HG02759 (cell line): ENCODE results near the gene SULT1C3.

Source experiments
- ATAC-seq: cut with Tn5 transposase; IDR thresholded peaks from one replicate; pipeline ENCODE4 v1.9.1; 2021; ENCODE audit warnings: mild to moderate bottlenecking, moderate library complexity; ENCODE audit not compliant: unreplicated experiment

SULT1C3 gene

GRCh38 chr2:108301558-108301957 is 61.8 kb downstream of the SULT1C3 start:
- no peak for ATAC-seq

GRCh38 chr2:108304975-108305374 is 65.2 kb downstream of the SULT1C3 start:
- peak; percentile 77 for ATAC-seq

GRCh38 chr2:108305901-108306300 is 66.1 kb downstream of the SULT1C3 start:
- no peak for ATAC-seq

DNA sequence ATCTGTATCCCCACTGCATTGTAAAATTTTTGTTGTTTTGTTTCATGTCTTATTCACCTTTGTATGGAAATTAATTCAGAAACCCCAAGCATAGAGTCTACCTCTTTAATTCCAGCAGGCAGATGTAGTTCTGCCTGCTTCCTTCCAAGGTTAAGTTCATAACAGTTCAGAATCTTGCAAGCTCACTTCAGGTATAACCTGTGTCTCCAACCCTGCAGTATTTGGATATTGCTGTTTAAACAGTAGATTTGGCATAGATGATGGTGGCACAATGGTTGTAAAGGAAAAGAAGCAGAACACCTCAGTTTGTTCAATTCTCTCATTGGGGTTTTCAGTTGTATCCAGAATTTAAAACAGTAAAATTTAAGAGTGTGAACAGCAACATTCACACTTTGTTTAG is 70.1 kb downstream of the SULT1C3 start:
- no peak for ATAC-seq
